Upper lobe of right lung (tissue), 1 donor: ENCODE data around the gene HOXC10. TPM values are rescaled to one million over a fixed set of nuclear protein-coding genes. Genes with fewer than 3 reads are reported as not detected.

Experiments
- ATAC-seq: fragments of 200-7000 bp; cut with Tn5 transposase; one replicate; pipeline ENCODE4 v1.9.1; 2020; ENCODE audit warnings: mild to moderate bottlenecking, moderate library complexity
- DNase-seq: peaks from one replicate; pipeline ENCODE4 v3.0.0-alpha.2; 2020
- H3K27ac ChIP-seq: fragments of 200-600 bp; one replicate; pipeline ENCODE4 v1.8.0; 2022
- H3K27me3 ChIP-seq: fragments of 200-600 bp; one replicate; pipeline ENCODE4 v1.8.0; 2022; ENCODE audit warnings: mild to moderate bottlenecking
- H3K36me3 ChIP-seq: fragments of 200-600 bp; one replicate; pipeline ENCODE4 v1.8.0; 2022
- H3K4me1 ChIP-seq: fragments of 200-600 bp; one replicate; pipeline ENCODE4 v1.8.0; 2022
- H3K4me3 ChIP-seq: fragments of 200-600 bp; one replicate; pipeline ENCODE4 v1.8.0; 2022; ENCODE audit warnings: mild to moderate bottlenecking
- H3K9me3 ChIP-seq: fragments of 200-600 bp; one replicate; pipeline ENCODE4 v1.8.0; 2022
- intact Hi-C: fragments of 100-400 bp; cut with DNase I; formaldehyde crosslinking; loops from one replicate; pipeline ENCODE4 v1.11.0; 2022
- total RNA-seq: library from RNA; stranded (reverse); fragmentation: NEBNext Ultra II Directional; extraction: Animal tissue kit (Norgen Biotek cat#: 25700); gene quantifications from one replicate; pipeline ENCODE4 v1.2.1, GENCODE V29; 2021
- TF ChIP-seq, protein P1 (sequence below): fragments of 200-600 bp; IDR thresholded peaks from one replicate; pipeline ENCODE4 v1.8.0; 2022; ENCODE audit warnings: antibody characterized with exemption
- donor health status: DM: no; HTN: yes; CAD: no; lungs with severe emphysema.

The HOXC10 gene
- total RNA-seq, 1 donor from 2014 or later, result not detected

DNA sequence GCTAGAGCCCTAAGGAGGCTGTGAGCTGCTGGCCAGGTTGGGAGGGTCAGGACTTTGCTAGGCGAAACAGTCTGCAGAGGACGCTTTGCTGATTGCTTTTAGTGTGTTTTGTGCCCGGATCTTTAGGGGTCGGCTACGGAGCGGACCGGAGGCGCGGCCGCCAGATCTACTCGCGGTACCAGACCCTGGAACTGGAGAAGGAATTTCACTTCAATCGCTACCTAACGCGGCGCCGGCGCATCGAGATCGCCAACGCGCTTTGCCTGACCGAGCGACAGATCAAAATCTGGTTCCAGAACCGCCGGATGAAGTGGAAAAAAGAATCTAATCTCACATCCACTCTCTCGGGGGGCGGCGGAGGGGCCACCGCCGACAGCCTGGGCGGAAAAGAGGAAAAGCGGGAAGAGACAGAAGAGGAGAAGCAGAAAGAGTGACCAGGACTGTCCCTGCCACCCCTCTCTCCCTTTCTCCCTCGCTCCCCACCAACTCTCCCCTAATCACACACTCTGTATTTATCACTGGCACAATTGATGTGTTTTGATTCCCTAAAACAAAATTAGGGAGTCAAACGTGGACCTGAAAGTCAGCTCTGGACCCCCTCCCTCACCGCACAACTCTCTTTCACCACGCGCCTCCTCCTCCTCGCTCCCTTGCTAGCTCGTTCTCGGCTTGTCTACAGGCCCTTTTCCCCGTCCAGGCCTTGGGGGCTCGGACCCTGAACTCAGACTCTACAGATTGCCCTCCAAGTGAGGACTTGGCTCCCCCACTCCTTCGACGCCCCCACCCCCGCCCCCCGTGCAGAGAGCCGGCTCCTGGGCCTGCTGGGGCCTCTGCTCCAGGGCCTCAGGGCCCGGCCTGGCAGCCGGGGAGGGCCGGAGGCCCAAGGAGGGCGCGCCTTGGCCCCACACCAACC lies 44.8 kb downstream of the HOXC10 start:
- H3K9me3 ChIP-seq, result no peaks in the 10 kb centered on the region
- no peak overlapping the region for H3K27ac ChIP-seq
- TF ChIP-seq, protein P1, sequence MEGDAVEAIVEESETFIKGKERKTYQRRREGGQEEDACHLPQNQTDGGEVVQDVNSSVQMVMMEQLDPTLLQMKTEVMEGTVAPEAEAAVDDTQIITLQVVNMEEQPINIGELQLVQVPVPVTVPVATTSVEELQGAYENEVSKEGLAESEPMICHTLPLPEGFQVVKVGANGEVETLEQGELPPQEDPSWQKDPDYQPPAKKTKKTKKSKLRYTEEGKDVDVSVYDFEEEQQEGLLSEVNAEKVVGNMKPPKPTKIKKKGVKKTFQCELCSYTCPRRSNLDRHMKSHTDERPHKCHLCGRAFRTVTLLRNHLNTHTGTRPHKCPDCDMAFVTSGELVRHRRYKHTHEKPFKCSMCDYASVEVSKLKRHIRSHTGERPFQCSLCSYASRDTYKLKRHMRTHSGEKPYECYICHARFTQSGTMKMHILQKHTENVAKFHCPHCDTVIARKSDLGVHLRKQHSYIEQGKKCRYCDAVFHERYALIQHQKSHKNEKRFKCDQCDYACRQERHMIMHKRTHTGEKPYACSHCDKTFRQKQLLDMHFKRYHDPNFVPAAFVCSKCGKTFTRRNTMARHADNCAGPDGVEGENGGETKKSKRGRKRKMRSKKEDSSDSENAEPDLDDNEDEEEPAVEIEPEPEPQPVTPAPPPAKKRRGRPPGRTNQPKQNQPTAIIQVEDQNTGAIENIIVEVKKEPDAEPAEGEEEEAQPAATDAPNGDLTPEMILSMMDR, result no peak
- intact Hi-C loops, result no loop called here
- H3K4me1 ChIP-seq, result no peaks in the 10 kb centered on the region
- ATAC-seq (no peak), DNase-seq (no peak)
- peak overlapping the region; percentile 4 for H3K4me3 ChIP-seq
- H3K36me3 ChIP-seq, result no peaks in the 10 kb centered on the region
- peaks cover 90% of the 10 kb centered on the region for H3K27me3 ChIP-seq

DNA sequence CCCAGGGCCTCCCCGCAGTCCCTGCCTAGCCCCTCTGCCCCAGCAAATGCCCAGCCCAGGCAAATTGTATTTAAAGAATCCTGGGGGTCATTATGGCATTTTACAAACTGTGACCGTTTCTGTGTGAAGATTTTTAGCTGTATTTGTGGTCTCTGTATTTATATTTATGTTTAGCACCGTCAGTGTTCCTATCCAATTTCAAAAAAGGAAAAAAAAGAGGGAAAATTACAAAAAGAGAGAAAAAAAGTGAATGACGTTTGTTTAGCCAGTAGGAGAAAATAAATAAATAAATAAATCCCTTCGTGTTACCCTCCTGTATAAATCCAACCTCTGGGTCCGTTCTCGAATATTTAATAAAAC lies 45.5 kb downstream of the HOXC10 start:
- intact Hi-C loops, result no loop called here
- Histone ChIP-seq H3K36me3 (no peaks in the 10 kb centered on the region), H3K4me3 (no peak overlapping the region), H3K27me3 (peaks cover 89% of the 10 kb centered on the region), H3K4me1 (no peaks in the 10 kb centered on the region), H3K9me3 (no peaks in the 10 kb centered on the region), H3K27ac (peak overlapping the region; percentile 61)
- TF ChIP-seq, protein P1, result no peak
- no peak for DNase-seq
- ATAC-seq, result no peak

DNA sequence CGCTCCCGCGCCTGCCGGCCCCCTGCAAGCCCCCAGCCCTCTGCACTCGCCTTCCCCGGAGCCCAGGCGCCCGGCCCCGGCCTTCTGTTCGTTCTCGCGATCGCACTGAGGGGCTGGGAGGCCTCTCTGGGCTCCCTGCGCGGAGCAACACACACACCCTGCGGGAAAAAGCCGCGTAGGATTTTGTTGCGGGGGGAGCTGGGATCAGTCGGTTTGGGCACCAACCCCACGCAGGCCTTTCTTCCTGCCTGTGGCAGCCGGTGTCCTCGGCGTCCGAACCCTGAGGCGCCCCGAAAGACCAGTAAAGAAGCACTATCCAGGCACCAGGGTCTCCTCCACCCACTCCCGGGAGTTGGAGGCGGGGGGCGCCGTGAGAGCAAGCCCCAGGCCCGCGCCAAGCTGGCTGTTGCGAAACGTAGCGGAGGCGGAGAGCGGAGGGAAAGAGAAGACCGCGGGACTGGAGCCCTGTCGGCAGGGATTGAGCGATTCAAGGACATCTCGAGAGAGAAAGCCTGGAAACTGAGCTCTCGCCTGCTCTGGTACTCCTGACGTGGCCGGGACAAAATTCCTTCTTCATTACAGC lies 46.0 kb downstream of the HOXC10 start:
- ATAC-seq, result no peak
- Histone ChIP-seq H3K27me3 (peaks cover 91% of the 10 kb centered on the region), H3K4me3 (peak overlapping the region; percentile 28), H3K4me1 (no peaks in the 10 kb centered on the region), H3K27ac (peak overlapping the region; percentile 61), H3K36me3 (no peaks in the 10 kb centered on the region), H3K9me3 (no peaks in the 10 kb centered on the region)
- intact Hi-C loops, result no loop called here
- DNase-seq, result peak; percentile 58
- TF ChIP-seq, protein P1, result no peak

DNA sequence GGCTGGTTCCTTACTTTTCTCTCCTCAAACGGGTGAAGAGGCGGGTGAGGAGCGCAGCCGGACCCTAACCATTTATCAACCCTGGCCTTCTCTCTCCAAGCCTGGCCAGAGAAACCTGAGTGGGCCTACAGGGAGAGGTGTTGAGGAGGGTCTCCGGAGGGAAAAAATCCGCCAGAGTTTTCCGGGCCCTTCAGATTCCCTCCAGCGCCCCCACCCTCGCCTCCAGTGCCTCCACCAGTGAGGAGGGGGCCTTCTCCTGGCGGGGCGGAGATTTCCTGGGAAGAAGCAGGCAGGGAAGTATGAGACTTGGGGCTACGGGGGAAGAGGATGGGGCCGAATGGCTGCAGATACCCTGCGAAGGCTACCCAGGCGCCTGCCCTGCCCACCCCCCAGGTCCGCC lies 46.5 kb downstream of the HOXC10 start:
- peak overlapping the region; percentile 61 for H3K27ac ChIP-seq
- intact Hi-C loops, result no loop called here

DNA sequence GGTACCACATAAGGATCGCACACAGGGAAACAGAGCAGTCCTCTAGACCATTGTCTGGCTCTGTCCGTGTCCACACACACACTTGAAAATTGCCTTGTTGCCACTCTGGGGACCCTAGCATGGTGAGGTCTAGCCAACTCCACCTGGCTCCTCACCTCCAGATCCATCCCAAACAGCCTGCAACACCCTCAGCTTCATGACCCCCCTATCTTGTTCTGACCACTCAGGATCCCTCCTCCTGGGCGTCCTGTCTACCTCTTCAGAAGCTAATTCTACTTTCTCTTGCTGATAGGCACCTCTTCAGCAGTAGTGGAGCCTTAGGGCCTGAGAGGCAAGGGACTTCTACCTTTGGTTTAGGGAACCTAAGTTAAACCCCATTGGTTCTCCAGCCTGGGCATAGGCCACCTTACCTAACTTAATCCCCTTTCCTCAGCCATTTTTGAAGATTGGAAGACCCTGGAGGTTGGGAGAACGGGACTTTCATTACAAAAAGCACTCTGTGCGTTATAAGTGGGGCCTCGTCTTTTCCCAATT lies 47.2 kb downstream of the HOXC10 start:
- H3K4me3 ChIP-seq, result no peak overlapping the region
- no peaks in the 10 kb centered on the region for H3K9me3 ChIP-seq
- peaks cover 94% of the 10 kb centered on the region for H3K27me3 ChIP-seq
- H3K4me1 ChIP-seq, result no peaks in the 10 kb centered on the region
- intact Hi-C loops, result no loop called here
- no peak overlapping the region for H3K27ac ChIP-seq
- no peak for DNase-seq
- no peak for ATAC-seq
- H3K36me3 ChIP-seq, result no peaks in the 10 kb centered on the region
- TF ChIP-seq, protein P1, result no peak

More for the DNA sequence above, 46.5 kb downstream of the HOXC10 start:
- Histone ChIP-seq H3K9me3 (no peaks in the 10 kb centered on the region), H3K4me1 (no peaks in the 10 kb centered on the region), H3K36me3 (no peaks in the 10 kb centered on the region), H3K27me3 (peaks cover 94% of the 10 kb centered on the region), H3K4me3 (peak overlapping the region; percentile 28)
- TF ChIP-seq, protein P1, result no peak
- ATAC-seq (no peak), DNase-seq (peak; percentile 51)
